Parathyroid adenoma (tissue), 2 donors: ENCODE data around the gene CNKSR3.

Experiments used
- H2AFZ ChIP-seq: fragments of 300-600 bp; sonication (generic); one replicate; pipeline ENCODE4 v1.7.0; 2017; ENCODE audit warnings: antibody characterized with exemption, mild to moderate bottlenecking
- H3K27ac ChIP-seq: fragments of 300-600 bp; sonication (generic); one replicate; pipeline ENCODE4 v1.7.0; 2017
- H3K27me3 ChIP-seq: fragments of 300-600 bp; sonication (generic); one replicate; pipeline ENCODE4 v1.7.0; 2017; ENCODE audit warnings: low read length; ENCODE audit not compliant: control insufficient read depth, insufficient read depth
- H3K36me3 ChIP-seq: fragments of 300-600 bp; sonication (generic); one replicate; pipeline ENCODE4 v1.7.0; 2017; ENCODE audit warnings: low read length; ENCODE audit not compliant: control insufficient read depth, insufficient read depth
- H3K4me1 ChIP-seq: fragments of 300-600 bp; sonication (generic); one replicate; pipeline ENCODE4 v1.7.0; 2017; ENCODE audit warnings: control low read depth
- H3K4me2 ChIP-seq: fragments of 300-600 bp; sonication (generic); one replicate; pipeline ENCODE4 v1.7.0; 2017; ENCODE audit warnings: low read length
- H3K4me3 ChIP-seq: fragments of 300-600 bp; sonication (generic); one replicate; pipeline ENCODE4 v1.7.0; 2017; ENCODE audit warnings: low read depth, low read length
- H3K79me2 ChIP-seq: fragments of 300-600 bp; sonication (generic); one replicate; pipeline ENCODE4 v1.7.0; 2017; ENCODE audit warnings: control low read depth
- H3K9ac ChIP-seq: fragments of 300-600 bp; sonication (generic); one replicate; pipeline ENCODE4 v1.7.0; 2017; ENCODE audit warnings: mild to moderate bottlenecking
- H3K9me3 ChIP-seq: fragments of 300-600 bp; sonication (generic); one replicate; pipeline ENCODE4 v1.7.0; 2017; ENCODE audit warnings: low read length; ENCODE audit not compliant: control insufficient read depth
- TF ChIP-seq, protein P1 (sequence below): fragments of 300-600 bp; sonication (generic); IDR thresholded peaks from one replicate; pipeline ENCODE4 v1.7.0; 2017; ENCODE audit warnings: antibody characterized with exemption, mild to moderate bottlenecking
- donor health status: primary hyperparathyroidism.

Gene CNKSR3

GRCh38 chr6:154459513-154459912 is 51.0 kb downstream of the CNKSR3 start:
- H3K9ac ChIP-seq = no peak overlapping the region
- no peak overlapping the region for H3K4me2 ChIP-seq
- H3K27ac ChIP-seq = no peak overlapping the region

DNA sequence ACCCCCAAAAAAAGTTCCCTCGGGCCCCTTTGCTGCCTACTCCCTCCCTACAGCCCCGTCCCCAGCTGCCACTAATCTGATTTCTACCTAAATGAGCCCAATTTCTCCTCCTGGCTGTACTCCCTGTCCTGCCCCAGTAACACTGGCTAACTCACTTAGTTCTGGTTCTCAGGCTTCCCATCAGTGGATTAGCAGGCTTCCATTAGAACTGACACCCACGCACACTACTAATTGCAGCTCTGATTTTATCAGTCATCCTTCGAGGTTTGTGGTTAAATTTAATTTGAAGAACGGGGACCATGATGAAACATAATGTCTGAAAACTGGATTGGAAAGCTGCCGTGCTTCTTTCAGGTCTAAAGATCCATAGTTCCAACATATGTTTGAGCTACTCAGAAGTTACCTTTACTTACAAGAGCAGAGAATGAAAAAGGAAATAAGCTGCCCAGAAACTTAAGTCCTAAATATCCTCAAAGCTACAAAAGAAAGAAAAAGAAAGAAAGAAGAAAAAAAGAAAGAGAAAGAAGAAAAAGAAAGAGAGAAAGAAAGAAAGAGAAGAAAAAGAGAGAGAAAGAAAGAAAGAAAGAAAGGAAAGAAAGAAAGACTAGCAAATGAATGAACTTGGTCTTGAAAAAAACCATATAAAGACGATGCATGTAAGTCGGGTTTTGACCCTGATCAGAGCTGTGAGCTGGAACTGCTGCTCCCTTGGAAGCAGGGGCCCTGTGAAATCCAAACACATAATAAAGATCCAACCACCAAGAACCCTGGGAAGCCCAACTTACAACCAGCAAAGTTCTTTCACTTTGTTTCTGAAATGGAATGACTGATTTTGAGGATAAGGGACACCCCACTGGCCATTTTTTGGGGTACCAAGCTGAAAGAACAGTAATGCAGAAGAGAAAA is 51.7 kb downstream of the CNKSR3 start:
- H3K4me1 ChIP-seq = no peaks in the 10 kb centered on the region
- H3K4me2 ChIP-seq = no peak overlapping the region
- no peak overlapping the region for H3K9ac ChIP-seq
- no peaks in the 10 kb centered on the region for H3K27me3 ChIP-seq
- no peak overlapping the region for H3K4me3 ChIP-seq
- H3K36me3 ChIP-seq = no peaks in the 10 kb centered on the region
- no peak overlapping the region for H3K27ac ChIP-seq
- H3K79me2 ChIP-seq = no peaks in the 10 kb centered on the region
- H3K9me3 ChIP-seq = no peaks in the 10 kb centered on the region
- no peak overlapping the region for H2AFZ ChIP-seq
- TF ChIP-seq, protein P1, sequence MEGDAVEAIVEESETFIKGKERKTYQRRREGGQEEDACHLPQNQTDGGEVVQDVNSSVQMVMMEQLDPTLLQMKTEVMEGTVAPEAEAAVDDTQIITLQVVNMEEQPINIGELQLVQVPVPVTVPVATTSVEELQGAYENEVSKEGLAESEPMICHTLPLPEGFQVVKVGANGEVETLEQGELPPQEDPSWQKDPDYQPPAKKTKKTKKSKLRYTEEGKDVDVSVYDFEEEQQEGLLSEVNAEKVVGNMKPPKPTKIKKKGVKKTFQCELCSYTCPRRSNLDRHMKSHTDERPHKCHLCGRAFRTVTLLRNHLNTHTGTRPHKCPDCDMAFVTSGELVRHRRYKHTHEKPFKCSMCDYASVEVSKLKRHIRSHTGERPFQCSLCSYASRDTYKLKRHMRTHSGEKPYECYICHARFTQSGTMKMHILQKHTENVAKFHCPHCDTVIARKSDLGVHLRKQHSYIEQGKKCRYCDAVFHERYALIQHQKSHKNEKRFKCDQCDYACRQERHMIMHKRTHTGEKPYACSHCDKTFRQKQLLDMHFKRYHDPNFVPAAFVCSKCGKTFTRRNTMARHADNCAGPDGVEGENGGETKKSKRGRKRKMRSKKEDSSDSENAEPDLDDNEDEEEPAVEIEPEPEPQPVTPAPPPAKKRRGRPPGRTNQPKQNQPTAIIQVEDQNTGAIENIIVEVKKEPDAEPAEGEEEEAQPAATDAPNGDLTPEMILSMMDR = no peak

More at GRCh38 chr6:154459513-154459912, 51.0 kb downstream of the CNKSR3 start:
- Histone ChIP-seq H3K4me1 (no peaks in the 10 kb centered on the region), H3K79me2 (no peaks in the 10 kb centered on the region), H3K4me3 (no peak overlapping the region), H3K9me3 (no peaks in the 10 kb centered on the region), H3K27me3 (no peaks in the 10 kb centered on the region), H2AFZ (no peak overlapping the region), H3K36me3 (no peaks in the 10 kb centered on the region)
- TF ChIP-seq, protein P1 = no peak

DNA sequence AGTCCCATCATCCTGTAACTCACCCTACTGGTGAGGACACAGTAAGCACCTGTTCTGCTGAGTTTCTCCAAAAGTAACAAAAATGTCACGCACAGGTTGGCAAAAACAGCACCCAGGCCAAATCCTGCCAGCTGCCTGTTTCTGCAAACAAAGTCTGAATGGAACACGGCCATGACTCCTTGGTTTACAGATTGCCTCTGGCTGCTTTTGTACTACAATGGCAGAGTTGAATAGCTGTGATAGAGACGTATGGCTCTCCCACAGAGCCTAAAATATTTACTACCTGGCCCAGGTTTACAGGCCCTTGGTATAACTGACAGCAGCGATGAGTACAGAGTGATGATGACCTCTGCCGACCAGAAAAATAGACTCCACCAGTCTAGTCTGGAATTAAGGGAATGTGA is 52.6 kb downstream of the CNKSR3 start:
- Histone ChIP-seq H3K27me3 (no peaks in the 10 kb centered on the region), H3K4me1 (no peaks in the 10 kb centered on the region), H3K9ac (no peak overlapping the region), H3K4me2 (no peak overlapping the region), H3K36me3 (no peaks in the 10 kb centered on the region), H3K27ac (no peak overlapping the region), H3K79me2 (no peaks in the 10 kb centered on the region), H2AFZ (no peak overlapping the region), H3K9me3 (no peaks in the 10 kb centered on the region), H3K4me3 (no peak overlapping the region)
- TF ChIP-seq, protein P1 = no peak

DNA sequence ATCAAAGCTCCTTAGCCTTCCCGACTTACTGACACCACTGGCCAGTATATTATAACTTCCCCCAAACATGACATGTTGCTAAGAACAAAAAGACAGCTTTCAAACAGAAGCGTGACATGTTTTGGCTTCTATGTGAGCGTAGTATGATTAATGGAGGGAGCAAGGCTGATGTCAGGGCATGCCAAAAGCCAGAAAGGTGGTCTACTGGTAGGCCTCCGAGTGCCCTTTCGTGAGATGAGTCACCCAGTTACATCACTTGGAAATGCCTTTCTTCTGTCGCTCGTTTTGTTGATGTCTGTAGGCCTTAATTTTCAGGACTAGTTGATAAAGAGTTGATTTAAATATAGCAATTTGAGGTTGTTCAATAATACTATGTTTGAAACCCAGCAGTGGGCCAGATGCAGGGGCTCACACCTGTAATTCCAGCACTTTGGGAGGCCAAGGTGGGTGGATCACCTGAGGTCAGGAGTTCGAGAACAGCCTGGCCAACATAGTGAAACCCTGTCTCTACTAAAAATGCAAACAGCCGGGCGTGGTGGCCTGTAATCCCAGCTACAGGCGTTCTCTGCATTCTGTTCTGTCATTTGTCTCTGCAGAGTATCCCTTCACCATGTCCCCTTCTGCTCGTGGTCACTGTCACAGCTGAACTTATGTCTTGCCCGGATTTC is 53.3 kb downstream of the CNKSR3 start:
- no peak overlapping the region for H2AFZ ChIP-seq

More for the DNA sequence above, 53.3 kb downstream of the CNKSR3 start:
- Histone ChIP-seq H3K79me2 (no peaks in the 10 kb centered on the region), H3K27ac (no peak overlapping the region), H3K27me3 (no peaks in the 10 kb centered on the region), H3K9ac (no peak overlapping the region), H3K36me3 (no peaks in the 10 kb centered on the region), H3K4me1 (no peaks in the 10 kb centered on the region), H3K9me3 (no peaks in the 10 kb centered on the region), H3K4me3 (no peak overlapping the region), H3K4me2 (no peak overlapping the region)
- TF ChIP-seq, protein P1 = no peak
